HG02623 (cell line): ENCODE results near the gene TIPARP.

Source experiments
- ATAC-seq: cut with Tn5 transposase; IDR thresholded peaks from one replicate; pipeline ENCODE4 v1.9.1; 2021; ENCODE audit warnings: moderate library complexity; ENCODE audit not compliant: unreplicated experiment

The TIPARP gene, protein sequence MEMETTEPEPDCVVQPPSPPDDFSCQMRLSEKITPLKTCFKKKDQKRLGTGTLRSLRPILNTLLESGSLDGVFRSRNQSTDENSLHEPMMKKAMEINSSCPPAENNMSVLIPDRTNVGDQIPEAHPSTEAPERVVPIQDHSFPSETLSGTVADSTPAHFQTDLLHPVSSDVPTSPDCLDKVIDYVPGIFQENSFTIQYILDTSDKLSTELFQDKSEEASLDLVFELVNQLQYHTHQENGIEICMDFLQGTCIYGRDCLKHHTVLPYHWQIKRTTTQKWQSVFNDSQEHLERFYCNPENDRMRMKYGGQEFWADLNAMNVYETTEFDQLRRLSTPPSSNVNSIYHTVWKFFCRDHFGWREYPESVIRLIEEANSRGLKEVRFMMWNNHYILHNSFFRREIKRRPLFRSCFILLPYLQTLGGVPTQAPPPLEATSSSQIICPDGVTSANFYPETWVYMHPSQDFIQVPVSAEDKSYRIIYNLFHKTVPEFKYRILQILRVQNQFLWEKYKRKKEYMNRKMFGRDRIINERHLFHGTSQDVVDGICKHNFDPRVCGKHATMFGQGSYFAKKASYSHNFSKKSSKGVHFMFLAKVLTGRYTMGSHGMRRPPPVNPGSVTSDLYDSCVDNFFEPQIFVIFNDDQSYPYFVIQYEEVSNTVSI

DNA sequence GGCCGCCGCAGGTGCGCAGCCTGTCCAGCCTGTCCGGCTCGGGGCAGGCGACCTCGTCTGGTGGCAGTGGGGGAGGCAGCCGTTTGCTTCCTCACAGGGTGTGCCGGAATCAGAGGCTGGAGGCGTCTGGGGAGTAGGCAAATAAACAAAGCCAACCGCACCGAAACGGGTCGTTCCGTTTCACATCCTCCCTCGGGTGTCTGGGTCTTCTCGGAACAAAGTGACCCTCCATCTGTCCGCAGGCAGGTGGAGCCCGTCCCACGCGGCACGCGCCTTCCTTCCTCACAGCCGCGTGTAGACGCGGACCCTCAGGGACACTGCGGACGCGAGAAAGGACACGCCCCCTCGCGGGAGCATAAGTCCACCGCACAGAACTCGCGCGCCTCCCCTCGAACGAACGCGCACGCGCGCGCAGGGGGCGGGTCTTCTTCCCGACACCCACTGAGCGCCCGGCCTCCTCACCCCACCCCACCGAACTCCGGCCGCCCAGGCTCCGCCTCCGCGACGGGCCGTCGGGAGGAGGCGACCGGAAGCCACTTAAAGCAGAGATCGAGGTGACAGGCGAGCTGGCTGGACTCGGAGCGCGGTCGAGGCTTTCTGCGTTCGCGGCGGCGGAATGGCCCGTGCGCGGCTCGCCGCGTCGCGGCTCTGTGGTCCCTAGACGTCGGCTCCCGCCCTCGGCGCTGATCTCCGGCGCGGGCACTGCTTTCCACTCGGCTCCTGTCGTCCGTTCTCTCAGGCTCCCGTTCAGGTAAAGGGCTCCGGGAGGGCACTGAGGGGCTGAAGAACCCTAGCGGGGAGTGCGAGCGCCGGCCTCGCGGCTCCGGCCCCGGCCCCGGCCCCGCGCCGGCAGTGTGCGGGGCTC is at the start of gene TIPARP:
Gene TIPARP, plus strand, starts transcription at position 545 of the 865 bp plus-strand sequence. CDS start 3,108 bp downstream, outside the sequence.
- peak; percentile 78 for ATAC-seq

DNA sequence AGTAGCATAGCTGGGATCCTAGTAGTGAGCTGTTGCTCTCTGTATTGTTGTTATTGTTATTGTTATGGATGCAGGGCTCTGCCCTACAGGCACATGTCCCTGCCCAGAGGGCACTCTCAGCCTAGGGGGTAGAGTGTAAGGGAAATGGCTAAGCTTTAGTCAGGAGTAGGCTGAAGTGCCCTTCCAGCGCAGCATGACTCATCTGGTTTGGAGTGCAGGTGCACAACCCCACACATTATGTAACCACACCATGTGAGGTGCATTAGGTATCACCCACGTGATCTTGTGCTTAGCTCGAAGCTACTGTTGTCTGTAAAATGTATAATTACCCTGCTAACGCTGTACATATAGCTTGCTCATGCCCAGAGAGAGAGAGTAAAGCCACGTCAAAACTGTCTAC is 48.3 kb upstream of the TIPARP start:
- no peak for ATAC-seq

DNA sequence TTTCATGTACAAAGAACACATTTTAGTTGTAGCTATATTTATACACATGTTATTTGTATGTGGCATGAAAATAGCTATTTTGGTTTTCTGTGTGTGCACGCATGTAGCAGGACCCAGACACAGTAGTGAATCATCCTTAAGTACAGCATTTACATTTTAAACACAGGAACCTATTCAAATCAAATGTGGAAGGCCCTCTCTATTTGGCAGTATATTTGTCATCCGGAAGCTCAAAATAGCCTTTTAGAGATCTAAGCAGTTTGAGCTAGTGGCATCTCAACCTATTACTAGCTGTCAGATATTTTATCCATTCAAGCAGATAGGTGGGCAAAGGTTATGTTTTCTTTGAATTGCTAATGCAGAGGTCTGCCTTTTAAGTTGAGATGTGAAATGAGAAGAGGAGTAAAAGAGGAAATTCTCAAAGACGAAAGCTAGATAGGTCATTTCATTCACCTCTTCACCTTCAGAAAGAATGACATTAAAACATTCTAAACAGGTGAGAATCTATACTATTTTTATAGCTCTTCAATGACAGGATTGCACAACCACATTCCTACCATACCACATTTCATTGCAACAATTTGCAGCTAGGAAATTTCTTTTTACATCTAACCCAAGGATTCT is 46.3 kb upstream of the TIPARP start:
- ATAC-seq: no peak

DNA sequence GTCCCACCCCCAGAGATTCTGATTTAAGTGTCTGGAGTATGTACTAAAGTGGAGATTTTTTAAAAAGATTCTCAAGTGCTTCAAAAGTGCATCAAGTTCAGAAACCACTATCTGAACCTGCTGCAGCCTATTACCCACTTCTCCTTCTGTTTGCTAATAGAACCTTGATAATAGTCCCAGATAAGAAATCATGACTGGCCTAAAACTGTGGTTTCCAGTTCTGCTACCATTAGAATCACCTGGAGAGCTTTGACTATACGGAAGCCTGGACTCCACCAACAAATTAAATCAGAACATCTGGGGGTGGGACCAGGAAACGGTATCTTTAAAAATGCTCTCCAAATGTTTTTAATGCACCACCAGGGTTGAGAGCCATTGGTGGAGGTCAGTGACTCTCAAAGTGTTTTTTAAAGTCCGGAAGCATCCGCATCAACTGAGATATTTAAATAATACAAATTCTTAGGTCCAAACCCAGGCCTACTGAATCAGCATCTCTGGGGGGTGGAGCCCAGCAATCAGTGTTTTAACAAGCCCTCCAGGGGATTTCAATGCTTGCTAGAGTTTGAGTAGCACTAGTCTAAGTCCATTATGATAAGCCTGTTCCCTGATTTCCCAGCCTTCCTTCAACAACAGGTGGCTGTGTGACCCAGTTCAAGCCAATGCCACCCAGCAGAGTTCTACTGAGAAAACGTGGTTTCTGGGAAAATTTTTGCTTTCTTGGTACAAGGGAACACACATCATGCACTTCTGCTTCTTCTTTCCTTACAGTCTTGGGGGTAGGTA is 45.4 kb upstream of the TIPARP start:
- ATAC-seq: no peak

DNA sequence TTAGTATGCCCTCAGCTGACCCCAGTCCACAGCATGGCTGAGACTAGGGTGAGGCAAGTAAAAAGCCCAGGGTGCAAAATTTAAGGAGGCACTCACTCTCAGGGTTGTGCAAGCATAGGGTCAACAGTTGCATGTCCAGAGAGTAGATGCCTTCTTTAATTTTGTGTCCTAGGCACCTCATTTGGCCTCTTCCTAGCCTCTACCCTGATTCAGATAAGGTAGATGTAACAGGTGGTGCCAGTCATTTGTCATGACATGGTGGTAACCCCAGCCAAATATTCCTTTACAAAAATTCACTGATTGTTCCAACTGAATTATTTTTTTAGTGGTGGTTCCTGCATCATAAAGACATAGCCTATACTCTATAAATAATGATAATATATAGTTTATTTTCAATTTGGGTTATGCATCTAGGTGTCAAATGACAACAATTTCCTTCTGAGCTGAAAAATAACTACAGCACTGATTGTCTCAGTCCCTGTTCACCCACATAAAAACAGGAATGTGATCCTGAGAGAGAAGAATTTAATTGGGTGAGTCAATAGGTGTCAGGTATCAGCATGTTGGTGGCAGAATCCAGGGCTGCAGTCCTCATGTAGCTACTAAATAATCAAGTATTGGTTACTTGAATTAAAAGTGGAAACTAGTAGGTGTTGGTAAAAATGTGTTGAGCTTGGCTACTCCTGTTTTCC is 44.2 kb upstream of the TIPARP start:
- no peak for ATAC-seq

DNA sequence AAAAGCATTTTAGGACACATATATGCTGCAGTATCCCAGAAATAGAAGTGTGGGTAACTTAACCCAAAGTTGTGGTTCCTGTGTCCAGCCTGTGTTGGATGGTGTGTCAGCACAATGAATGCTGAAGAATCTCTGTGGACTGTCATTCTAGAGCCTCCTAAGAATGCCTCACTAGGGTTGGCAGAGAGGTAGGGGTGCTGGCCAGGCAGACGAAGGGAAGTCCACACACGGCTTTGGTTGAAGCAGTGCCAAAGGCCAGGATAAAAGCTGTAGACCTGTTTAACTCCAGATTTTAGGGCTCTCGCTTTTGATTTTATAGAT is 43.7 kb upstream of the TIPARP start:
- ATAC-seq: no peak

DNA sequence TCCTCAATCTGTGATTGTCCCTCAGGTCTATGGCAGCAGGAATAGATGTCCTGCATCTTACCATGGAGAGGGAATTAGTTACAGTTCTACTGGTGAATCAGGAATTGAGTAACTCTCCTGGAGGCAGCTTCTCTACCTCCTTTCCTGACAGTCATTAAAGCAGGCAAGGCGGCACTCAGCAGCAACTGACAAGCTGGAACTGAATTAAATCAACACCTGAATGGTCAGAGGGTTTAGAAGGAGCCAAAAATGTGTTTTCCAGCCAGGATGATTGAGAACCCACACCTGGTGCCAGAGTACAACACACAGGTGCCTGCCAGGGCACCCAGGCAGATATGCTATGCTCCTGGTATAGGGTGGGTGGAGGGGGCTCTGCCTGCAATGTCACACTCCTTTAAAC is 43.1 kb upstream of the TIPARP start:
- no peak for ATAC-seq

DNA sequence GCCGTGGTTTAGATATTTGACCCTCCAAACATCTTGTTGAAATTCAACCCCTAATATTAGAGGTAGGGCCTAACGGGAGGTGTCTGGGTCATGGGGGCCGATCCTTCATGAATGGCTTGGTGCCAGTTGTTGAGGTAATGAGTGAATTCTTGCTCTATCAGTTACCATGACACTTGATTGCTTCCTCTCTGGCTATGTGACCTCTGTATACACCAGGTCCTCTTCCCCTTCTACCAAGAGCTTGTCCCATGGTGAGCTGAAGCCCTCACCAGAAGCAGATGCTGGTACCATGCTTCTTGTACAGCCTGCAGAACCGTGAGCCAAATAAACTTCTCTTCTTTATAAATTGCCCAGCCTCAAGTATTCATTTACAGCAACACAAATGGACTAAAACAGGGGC is 41.8 kb upstream of the TIPARP start:
- no peak for ATAC-seq

DNA sequence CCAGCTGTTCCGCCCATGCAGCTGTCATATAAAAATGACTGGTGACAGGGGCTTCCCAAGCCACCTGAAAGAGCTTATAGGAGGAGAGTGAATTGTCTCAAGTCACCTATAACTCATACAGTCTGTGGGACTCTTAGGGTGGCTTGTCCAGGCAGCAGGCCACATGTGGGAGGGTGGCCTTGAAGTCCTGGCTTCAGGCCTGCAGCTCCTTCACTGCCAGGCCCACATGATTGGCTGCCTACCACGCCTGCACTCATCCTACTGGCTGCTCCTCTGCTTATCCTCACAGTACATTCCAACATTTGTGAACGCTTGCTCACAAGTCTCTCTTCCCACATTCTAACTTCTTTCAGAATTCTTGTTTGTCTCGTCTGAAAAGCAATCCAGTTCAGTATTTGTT is 41.1 kb upstream of the TIPARP start:
- ATAC-seq: no peak

DNA sequence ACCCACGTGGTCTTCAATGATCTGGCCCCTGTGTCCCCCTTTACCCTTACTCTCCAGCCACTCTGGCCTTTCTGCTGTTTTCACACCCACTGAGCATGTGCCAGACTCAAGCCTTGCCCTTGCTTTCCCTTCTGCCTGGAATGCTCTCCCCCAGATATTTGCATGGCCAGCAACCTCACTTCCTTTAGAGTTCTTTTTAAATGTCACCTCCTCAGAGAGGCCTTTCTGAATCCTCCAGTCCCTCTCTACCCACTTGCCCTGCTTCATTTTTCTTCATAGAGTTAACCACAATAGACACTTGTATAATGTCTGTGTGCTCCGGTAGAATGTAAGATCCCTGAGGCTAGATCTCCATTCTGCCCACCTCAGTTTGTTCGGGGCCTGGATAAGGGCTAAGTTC is 39.4 kb upstream of the TIPARP start:
- no peak for ATAC-seq

DNA sequence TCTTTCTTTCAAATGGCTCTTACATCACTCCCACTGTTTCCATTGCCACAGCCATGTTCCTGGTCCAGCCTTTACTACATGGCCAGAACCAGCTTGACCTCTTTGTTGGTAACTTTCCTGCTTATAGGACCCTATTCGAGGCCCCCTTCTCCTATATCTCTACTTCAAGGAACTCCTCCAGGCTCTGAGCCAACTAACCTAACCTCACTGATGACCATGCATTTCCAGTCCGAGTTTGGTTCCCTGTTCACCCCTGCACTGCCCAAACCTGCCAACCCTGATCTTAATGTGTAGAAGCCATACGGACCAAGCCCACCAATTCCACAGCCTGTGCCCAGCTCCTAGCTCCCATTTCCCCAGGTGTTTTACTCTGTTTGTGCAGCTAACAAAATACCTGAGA is 38.4 kb upstream of the TIPARP start:
- no peak for ATAC-seq

DNA sequence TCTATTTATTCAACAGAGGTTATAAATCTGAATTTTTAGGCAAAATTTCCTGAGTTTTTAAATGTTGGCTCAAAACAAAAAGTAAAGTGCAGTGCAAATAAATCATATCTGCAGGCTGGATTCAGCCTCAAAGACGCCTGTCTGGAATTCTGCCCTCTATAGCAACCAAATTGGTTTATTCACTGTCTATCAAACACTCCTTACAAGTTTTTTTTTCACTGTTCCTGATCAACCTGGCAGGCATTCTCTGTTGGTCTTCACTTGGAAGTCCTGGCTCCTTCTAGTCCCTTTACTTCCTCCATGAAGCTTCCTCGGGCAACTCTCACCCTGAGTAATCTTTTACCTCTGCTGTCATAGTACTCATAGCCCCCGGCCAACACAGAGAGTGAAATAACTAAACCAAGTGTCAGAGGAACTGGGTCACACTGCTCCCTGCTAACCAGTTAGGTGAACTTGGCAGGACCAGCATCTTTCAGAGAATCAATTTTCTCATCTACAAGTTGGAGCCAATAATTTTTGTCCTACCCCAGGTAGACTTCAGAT is 36.8 kb upstream of the TIPARP start:
- ATAC-seq: no peak

DNA sequence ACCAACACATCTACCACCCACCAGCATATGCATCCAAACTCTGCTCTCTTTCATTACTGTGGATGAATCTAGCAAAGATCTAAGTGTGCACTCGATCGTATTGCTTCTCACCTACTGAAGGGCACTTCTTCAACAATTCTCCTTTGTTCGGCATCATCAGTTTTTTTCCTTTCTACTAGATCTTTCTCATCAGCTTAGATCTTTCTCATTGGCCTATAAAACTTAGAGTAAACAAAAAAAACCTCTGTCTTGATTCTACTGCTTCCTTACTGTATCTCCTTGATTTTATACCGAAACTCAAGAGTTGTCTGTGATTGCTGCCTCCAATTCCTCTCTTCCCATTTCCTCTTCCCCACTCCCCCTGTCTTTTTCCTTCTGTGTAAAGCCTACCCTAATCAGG is 36.1 kb upstream of the TIPARP start:
- no peak for ATAC-seq

DNA sequence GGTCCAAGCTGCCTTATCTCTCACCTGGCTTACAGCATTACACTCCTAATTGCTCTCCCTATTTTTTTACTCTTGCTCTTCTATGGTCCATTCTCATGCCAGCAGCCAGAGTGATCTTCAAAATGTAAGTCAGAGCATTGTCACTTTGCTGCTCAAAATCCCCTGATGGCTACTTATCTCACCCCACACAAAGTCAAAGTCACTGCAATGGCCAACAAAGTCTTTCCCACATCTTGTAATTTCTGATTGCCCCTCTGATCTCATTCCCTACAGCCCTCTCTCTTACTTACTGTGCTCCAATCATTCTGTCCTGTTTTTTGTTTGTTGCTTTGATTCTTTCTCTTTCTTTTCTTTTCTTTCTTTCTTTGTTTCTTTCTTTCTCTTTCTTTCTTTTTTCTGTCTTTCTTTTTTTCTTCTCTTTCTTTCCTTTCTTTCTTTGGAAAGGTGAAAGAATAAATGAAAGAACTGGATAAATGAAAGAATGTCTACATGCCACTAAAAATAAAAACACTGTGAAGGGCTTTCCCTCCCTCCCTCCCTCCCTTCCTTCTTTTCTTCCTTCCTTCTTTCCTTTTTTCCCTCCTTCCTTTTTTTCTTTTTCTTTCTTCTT is 34.9 kb upstream of the TIPARP start:
- ATAC-seq: no peak

DNA sequence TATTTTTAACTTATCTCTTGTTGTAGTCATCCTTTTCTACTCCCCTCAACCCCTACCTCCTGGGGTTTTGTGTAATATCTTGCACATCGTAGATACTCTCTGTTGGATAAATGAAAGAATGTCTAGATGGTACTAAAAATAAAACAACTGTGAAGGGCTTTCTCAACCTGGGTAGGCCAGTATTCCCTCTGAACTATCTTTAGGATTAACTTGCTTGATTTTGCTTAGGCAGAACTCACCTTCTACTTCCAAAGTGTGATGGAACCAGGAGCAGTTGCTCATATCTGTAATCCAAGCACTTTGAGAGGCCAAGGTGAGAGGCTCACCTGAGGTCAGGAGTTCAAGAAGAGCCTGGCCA is 32.8 kb upstream of the TIPARP start:
- no peak for ATAC-seq

DNA sequence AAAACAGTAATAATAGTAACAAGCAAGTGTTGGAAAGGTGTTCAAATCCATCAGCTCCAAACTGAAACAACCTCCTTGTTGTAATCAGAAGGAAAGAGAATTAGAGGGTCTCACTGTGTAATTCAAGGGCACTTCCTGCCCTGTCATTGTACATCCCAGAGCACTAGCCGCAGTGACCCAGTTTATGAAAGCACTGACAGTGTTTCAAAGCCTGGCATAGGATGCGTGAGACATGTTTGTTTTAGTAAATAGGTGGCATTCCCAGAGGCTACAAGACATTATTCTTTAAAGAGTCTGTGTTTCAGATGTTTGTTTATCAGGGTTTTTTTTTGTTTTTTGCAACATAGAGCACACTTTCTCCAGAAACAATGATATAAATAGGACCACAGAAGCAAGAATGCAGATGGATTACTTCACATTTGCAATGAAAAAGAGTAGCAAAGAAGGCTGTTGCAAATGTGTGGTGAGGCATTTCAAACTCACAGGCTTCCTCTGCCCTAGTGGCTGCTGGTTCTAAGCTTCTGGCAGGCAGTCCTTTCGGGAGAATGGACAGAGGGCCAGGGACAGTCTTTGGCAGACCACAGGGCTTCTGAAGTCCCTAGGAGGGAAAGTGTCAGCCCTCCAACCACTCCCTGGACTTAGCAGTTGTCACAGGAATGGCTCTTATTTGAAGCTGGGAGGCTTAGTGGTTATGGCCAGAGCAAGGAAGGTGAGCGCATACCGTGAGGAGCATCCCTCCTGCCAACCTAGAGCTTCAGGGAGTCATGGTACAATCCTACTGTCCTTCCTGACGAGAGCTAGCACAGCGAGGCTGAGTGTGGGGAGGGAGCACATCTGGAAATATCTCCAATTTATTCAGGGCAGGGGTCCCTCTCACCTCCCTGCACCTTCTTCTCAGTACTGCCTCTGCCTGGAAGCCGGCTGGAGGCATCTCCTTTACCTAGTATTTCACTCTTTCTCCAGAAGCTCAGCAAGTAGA is 31.4 kb upstream of the TIPARP start:
- ATAC-seq: peak; percentile 1

DNA sequence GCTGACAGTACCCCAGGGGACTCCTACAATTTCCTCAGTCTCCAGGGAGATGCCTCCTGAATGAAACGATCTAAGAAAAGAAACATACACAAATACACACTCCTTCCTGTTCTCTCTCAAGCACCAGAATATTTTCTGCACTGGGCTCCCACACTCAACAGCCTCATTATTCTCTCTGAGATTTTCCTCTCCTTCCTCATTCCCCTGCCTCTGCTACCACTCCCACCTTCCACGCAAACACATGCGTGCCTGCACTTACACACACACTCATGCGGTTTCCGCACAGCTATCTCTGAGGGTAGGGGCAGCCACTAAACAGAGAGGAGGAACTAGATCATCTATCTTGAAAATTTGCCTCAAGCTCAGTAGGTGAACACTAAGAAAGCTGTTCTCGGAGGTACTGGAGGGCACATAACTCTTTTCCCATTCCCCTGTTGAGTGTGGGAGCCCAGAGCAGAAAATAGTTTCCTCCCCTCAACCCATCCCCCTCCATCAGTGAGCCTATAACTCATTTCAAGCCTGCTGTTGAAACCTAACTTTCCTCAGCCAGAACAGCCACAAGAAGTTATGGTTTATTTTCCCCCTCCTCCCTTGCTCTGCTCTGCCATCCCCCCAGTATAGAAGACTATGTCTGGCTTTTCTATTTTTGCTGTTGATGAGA is 30.5 kb upstream of the TIPARP start:
- ATAC-seq: peak; percentile 85

DNA sequence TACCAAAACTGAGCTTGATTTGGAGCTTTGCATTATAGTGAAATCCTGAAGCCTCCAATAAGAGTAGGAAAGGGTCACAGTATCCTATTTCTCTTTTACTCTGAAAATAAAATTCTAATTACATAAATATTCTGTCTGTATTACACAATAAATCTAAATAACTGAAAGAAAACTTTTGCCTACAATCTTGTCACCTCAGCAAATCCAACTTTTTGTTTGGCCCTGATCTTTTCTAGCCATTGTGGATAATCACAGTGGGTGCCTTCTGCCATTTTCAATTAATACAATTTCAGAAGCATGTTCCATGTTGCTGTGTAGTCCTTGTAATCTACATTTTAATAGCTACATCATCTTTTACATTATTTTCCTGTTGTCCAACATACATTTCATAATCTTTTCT is 29.4 kb upstream of the TIPARP start:
- no peak for ATAC-seq
